ENCODE measurements around the gene IVL.

The IVL gene

GRCh38 chr1:152909206-152909605, 860 bp downstream of the IVL start:
- H3K27ac Mint-ChIP-seq, result no peak overlapping the region
- H3K27me3 Mint-ChIP-seq, result peaks cover 21% of the 10 kb centered on the region
- H3K36me3 Mint-ChIP-seq (ENCODE audit: low read depth), result no peaks in the 10 kb centered on the region
- no peaks in the 10 kb centered on the region for H3K9me3 Mint-ChIP-seq
- H3K4me1 Mint-ChIP-seq (ENCODE audit: low read depth), result no peaks in the 10 kb centered on the region
- no peak overlapping the region for H3K4me3 Mint-ChIP-seq
- intact Hi-C loops (cut with micrococcal nuclease), result no loop called here

DNA sequence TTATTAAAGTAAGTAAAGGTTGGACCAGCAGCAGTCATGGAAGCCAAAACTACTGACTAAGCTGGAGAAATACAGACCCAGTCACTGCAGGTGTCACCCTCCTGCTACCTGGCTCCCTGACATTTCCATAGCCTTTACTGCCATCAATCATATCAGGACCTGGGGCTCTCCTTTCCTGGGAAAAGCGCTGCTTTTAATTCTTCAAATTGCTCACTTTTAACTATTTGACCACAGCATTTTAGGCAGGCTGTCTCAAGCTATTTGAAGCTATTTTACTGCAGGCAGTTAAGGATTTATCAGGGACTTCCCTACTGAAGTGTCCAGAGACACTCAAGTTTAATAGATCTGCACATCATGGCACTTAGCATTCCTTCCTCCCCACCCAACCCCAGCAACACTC, 4.1 kb downstream of the IVL start:
- no peaks in the 10 kb centered on the region for H3K9me3 Mint-ChIP-seq
- H3K36me3 Mint-ChIP-seq (ENCODE audit: low read depth), result no peaks in the 10 kb centered on the region
- intact Hi-C loops (cut with micrococcal nuclease), result no loop called here
- H3K4me3 Mint-ChIP-seq, result no peak overlapping the region
- H3K27ac Mint-ChIP-seq, result no peak overlapping the region
- H3K4me1 Mint-ChIP-seq (ENCODE audit: low read depth), result no peaks in the 10 kb centered on the region
- H3K27me3 Mint-ChIP-seq, result peaks cover 24% of the 10 kb centered on the region

DNA sequence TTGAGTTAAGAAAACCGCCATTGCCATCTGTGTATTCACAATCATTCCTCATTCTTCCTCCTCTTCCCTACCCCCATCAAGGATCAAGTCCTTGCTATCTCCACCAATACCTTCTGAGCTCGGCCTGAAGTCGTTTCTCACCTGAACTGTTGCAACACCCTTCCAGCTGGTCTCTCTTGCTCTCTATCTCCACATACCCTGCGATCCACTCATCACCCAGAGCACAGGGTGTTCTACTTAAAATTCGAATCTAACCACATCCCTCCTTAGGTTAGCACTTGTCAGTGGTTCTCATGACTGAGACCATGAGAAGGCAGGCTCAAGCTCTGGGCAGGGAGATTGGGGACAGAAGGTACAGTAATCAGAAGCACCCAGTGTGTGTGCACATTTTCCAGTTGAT, 4.6 kb downstream of the IVL start:
- H3K4me1 Mint-ChIP-seq (ENCODE audit: low read depth), result no peaks in the 10 kb centered on the region
- H3K9me3 Mint-ChIP-seq, result no peaks in the 10 kb centered on the region
- H3K4me3 Mint-ChIP-seq, result no peak overlapping the region
- H3K27ac Mint-ChIP-seq, result no peak overlapping the region
- intact Hi-C loops (cut with micrococcal nuclease), result no loop called here
- peaks cover 24% of the 10 kb centered on the region for H3K27me3 Mint-ChIP-seq
- no peaks in the 10 kb centered on the region for H3K36me3 Mint-ChIP-seq (ENCODE audit: low read depth)

DNA sequence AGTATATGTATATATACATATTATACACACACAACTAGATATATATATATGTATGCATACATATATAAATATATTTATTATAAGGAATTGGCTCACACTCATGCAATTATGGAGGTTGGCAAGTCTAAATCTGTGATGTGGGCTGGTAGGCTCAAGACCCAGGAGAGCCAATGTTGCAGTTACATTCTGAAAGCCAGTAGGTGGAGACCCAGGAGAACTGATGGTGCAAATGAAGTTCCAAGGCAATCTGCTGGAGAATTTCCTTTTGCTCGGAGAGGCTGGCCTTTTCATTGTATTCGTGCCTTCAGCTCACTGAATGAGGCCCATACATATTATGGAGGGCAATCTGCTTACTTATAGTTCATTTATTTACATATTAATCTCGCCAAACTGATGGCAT, 9.4 kb downstream of the IVL start:
- Mint-ChIP-seq H3K27me3 (peaks cover 21% of the 10 kb centered on the region), H3K27ac (no peak overlapping the region), H3K4me1 (ENCODE audit: low read depth) (no peaks in the 10 kb centered on the region), H3K36me3 (ENCODE audit: low read depth) (no peaks in the 10 kb centered on the region), H3K9me3 (no peaks in the 10 kb centered on the region), H3K4me3 (no peak overlapping the region)
- intact Hi-C loops (cut with micrococcal nuclease), result no loop called here

- Mint-ChIP-seq H3K27ac (no peak overlapping the region), H3K4me1 (ENCODE audit: low read depth) (no peaks in the 10 kb centered on the region), H3K36me3 (ENCODE audit: low read depth) (no peaks in the 10 kb centered on the region), H3K4me3 (no peak overlapping the region), H3K27me3 (peaks cover 20% of the 10 kb centered on the region), H3K9me3 (no peaks in the 10 kb centered on the region)
- intact Hi-C loops (cut with micrococcal nuclease), result no loop called here
These were observed 10.7 kb downstream of the IVL start for GRCh38 chr1:152919071-152919470.

DNA sequence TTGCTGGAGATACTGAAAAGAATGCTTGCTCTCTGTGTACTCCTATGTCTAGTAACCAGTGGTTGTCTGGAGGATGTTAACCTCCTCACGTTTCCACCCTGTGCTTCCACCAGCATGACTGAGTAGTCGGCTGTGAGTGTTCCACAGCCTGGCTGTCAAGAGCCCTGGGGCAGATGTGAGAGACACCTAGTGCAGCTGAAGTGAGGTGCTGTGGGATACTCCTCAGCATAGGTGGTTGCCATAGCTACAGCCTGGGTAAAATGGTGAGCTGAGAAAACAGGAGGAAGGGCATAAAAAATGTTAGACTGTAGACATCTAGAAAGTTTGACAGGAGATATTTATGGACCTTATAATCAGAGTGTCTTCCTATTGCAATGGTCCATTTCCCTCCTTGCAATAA, 15.8 kb downstream of the IVL start:
- intact Hi-C loops (cut with micrococcal nuclease), result no loop called here
- no peak overlapping the region for H3K27ac Mint-ChIP-seq
- no peaks in the 10 kb centered on the region for H3K36me3 Mint-ChIP-seq (ENCODE audit: low read depth)
- no peaks in the 10 kb centered on the region for H3K9me3 Mint-ChIP-seq
- no peak overlapping the region for H3K4me3 Mint-ChIP-seq
- no peaks in the 10 kb centered on the region for H3K4me1 Mint-ChIP-seq (ENCODE audit: low read depth)
- peaks cover 2% of the 10 kb centered on the region for H3K27me3 Mint-ChIP-seq

- H3K27me3 Mint-ChIP-seq, result peaks cover 1% of the 10 kb centered on the region
- H3K9me3 Mint-ChIP-seq, result no peaks in the 10 kb centered on the region
- intact Hi-C loops (cut with micrococcal nuclease), result no loop called here
- H3K4me1 Mint-ChIP-seq (ENCODE audit: low read depth), result no peaks in the 10 kb centered on the region
- no peak overlapping the region for H3K4me3 Mint-ChIP-seq
- H3K27ac Mint-ChIP-seq, result no peak overlapping the region
- no peaks in the 10 kb centered on the region for H3K36me3 Mint-ChIP-seq (ENCODE audit: low read depth)
These were observed 17.7 kb downstream of the IVL start for GRCh38 chr1:152926091-152926490.

DNA sequence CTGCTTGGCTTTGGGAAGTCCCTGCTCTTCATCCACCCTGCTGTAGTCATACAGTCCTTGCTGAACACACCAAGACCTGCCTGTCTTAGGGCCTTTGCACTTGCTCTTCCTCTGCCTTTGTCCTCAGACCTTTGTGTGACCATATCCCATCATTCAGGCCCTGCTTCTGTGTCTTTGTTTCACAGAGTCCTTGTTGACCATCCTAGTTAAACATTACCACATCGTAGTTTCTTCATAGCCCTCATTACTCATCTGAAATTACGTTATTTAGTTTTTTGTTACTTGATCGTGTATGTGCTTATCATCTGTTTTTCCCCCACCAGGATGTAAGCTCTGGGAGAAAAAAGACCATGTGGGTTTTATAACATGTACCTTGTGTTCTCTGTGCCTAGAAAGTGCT, 20.3 kb downstream of the IVL start:
- no peaks in the 10 kb centered on the region for H3K4me1 Mint-ChIP-seq (ENCODE audit: low read depth)
- no peaks in the 10 kb centered on the region for H3K36me3 Mint-ChIP-seq (ENCODE audit: low read depth)
- no peaks in the 10 kb centered on the region for H3K9me3 Mint-ChIP-seq
- intact Hi-C loops (cut with micrococcal nuclease), result no loop called here
- H3K4me3 Mint-ChIP-seq, result no peak overlapping the region
- peaks cover 7% of the 10 kb centered on the region for H3K27me3 Mint-ChIP-seq
- H3K27ac Mint-ChIP-seq, result no peak overlapping the region

GRCh38 chr1:152932170-152932811, 23.9 kb downstream of the IVL start:
- Mint-ChIP-seq H3K9me3 (no peaks in the 10 kb centered on the region), H3K27me3 (peaks cover 10% of the 10 kb centered on the region), H3K36me3 (ENCODE audit: low read depth) (no peaks in the 10 kb centered on the region), H3K4me3 (no peak overlapping the region), H3K4me1 (ENCODE audit: low read depth) (no peaks in the 10 kb centered on the region), H3K27ac (no peak overlapping the region)
- intact Hi-C loops (cut with micrococcal nuclease), result no loop called here

GRCh38 chr1:152933196-152933595, 24.9 kb downstream of the IVL start:
- intact Hi-C loops (cut with micrococcal nuclease), result no loop called here
- Mint-ChIP-seq H3K4me3 (no peak overlapping the region), H3K36me3 (ENCODE audit: low read depth) (no peaks in the 10 kb centered on the region), H3K4me1 (ENCODE audit: low read depth) (no peaks in the 10 kb centered on the region), H3K27ac (no peak overlapping the region), H3K9me3 (no peaks in the 10 kb centered on the region), H3K27me3 (peaks cover 10% of the 10 kb centered on the region)

- no peak overlapping the region for H3K4me3 Mint-ChIP-seq
- intact Hi-C loops (cut with micrococcal nuclease), result no loop called here
- no peaks in the 10 kb centered on the region for H3K9me3 Mint-ChIP-seq
- no peak overlapping the region for H3K27ac Mint-ChIP-seq
- no peaks in the 10 kb centered on the region for H3K4me1 Mint-ChIP-seq (ENCODE audit: low read depth)
- H3K36me3 Mint-ChIP-seq (ENCODE audit: low read depth), result no peaks in the 10 kb centered on the region
- H3K27me3 Mint-ChIP-seq, result peaks cover 6% of the 10 kb centered on the region
These were observed 32.3 kb downstream of the IVL start for GRCh38 chr1:152940614-152941013.

DNA sequence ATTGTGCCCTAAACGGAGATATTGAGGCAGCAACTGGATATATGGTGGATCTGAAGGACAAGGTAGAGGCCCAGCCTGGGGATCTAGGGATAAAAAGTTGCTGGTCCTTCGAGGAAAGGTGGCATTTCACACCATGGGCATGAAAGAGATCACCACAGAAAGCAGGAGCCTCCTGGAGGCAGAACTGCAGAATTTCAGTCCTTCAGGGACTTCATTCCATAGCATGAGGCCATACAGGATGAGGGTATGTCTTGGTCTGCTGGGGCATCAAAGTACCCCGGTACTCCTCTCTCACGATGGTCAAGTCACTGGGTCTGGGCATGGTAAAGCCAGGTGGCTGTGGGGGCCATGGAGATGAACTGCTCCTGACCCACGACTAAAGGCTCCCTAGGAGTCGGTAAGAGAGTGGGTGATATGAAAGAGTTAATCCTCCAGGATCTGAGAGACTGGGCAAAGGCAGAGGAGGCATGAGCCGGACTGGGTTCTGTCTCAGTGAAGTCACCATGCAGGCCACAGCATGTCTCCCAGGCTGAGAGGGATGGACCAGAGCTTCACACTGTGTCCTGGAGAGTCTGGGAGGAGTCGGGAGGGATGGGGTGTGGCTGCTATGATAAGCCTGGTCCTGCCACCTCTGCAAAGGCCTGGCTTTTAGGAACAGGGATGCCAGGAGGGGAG, 32.8 kb downstream of the IVL start:
- no peak overlapping the region for H3K4me3 Mint-ChIP-seq
- H3K27me3 Mint-ChIP-seq, result peaks cover 6% of the 10 kb centered on the region
- H3K9me3 Mint-ChIP-seq, result no peaks in the 10 kb centered on the region
- intact Hi-C loops (cut with micrococcal nuclease), result no loop called here
- H3K27ac Mint-ChIP-seq, result no peak overlapping the region
- no peaks in the 10 kb centered on the region for H3K4me1 Mint-ChIP-seq (ENCODE audit: low read depth)
- no peaks in the 10 kb centered on the region for H3K36me3 Mint-ChIP-seq (ENCODE audit: low read depth)

DNA sequence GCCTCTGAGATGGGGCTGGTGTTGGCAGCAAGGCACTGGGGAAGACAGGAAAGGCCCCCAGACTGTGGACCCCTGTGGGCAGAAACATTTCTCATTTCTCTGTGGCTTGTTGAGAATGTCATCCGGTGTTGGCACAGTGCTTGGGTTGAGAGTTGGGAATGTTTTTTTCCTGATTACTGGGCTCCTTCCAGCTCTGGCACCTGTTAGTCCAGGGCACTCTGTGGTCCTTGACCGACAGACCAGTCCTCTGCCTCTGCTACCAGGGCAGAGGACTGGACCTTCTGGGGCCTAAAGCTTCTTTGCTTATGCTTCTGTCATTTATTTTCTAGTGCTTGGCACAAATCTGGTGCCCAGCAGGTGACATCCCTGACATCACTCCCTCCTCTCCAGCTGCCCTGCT, 33.8 kb downstream of the IVL start:
- no peak overlapping the region for H3K4me3 Mint-ChIP-seq
- no peaks in the 10 kb centered on the region for H3K36me3 Mint-ChIP-seq (ENCODE audit: low read depth)
- intact Hi-C loops (cut with micrococcal nuclease), result no loop called here
- no peaks in the 10 kb centered on the region for H3K9me3 Mint-ChIP-seq
- peaks cover 6% of the 10 kb centered on the region for H3K27me3 Mint-ChIP-seq
- H3K27ac Mint-ChIP-seq, result no peak overlapping the region
- no peaks in the 10 kb centered on the region for H3K4me1 Mint-ChIP-seq (ENCODE audit: low read depth)

- Mint-ChIP-seq H3K27me3 (peaks cover under 1% of the 10 kb centered on the region), H3K27ac (no peak overlapping the region), H3K36me3 (ENCODE audit: low read depth) (no peaks in the 10 kb centered on the region), H3K9me3 (no peaks in the 10 kb centered on the region), H3K4me3 (no peak overlapping the region), H3K4me1 (ENCODE audit: low read depth) (no peaks in the 10 kb centered on the region)
- intact Hi-C loops (cut with micrococcal nuclease), result no loop called here
These were observed 37.9 kb downstream of the IVL start for GRCh38 chr1:152946248-152946647.

GRCh38 chr1:152946651-152947256, 38.4 kb downstream of the IVL start, which contains the start of gene SPRR5:
Gene SPRR5, plus strand, starts transcription at chr1:152947206. Its CDS starts 1,349 bp downstream, at chr1:152948555.
- H3K27me3 Mint-ChIP-seq, result no peaks in the 10 kb centered on the region
- no peaks in the 10 kb centered on the region for H3K4me1 Mint-ChIP-seq (ENCODE audit: low read depth)
- no peak within 1 kb of the TSS for H3K4me3 Mint-ChIP-seq
- intact Hi-C loops (cut with micrococcal nuclease), result no loop called here
- H3K9me3 Mint-ChIP-seq, result no peaks in the 10 kb centered on the region
- no peaks in the 10 kb centered on the region for H3K36me3 Mint-ChIP-seq (ENCODE audit: low read depth)
- H3K27ac Mint-ChIP-seq, result no peak within 1 kb of the TSS
